Measurements from ENCODE around the gene GJE1.

Gene GJE1

DNA sequence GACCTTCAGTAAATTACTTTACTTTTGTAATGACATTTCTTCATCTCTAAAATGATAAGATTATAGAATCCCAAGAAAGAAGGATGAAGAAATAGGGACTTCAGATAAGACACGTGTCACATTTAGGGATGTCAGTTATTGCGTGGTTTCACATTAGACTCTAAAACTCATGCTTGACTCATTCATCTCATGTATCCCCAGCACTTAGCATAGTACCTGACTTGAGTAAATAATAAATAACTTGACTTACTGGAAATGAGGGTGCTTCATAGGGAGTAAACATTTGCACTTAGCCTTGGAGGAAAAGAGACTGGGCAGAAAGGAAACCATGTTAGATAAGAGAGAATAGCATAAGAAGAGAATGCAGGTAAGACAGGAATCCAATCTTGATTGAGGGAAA lies 51.6 kb downstream of the GJE1 start:
- H3K27ac ChIP-seq = no peak overlapping the region
- TF ChIP-seq, protein P1, sequence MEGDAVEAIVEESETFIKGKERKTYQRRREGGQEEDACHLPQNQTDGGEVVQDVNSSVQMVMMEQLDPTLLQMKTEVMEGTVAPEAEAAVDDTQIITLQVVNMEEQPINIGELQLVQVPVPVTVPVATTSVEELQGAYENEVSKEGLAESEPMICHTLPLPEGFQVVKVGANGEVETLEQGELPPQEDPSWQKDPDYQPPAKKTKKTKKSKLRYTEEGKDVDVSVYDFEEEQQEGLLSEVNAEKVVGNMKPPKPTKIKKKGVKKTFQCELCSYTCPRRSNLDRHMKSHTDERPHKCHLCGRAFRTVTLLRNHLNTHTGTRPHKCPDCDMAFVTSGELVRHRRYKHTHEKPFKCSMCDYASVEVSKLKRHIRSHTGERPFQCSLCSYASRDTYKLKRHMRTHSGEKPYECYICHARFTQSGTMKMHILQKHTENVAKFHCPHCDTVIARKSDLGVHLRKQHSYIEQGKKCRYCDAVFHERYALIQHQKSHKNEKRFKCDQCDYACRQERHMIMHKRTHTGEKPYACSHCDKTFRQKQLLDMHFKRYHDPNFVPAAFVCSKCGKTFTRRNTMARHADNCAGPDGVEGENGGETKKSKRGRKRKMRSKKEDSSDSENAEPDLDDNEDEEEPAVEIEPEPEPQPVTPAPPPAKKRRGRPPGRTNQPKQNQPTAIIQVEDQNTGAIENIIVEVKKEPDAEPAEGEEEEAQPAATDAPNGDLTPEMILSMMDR (conservative IDR thresholded peaks at IDR 0.05) = no peak
